Measurements from ENCODE around the gene APMAP.
"Not testable (repeated sequence)": the region's sequence is repeated elsewhere in the genome, so short reads cannot be mapped to it uniquely, and the experiment has no call there.

APMAP gene

GRCh38 chr20:24934101-24934661, 58.4 kb downstream of the APMAP start:
- Histone ChIP-seq H3K36me3 (ENCODE audit: control insufficient read depth, insufficient read depth, low read length) (no peaks in the 10 kb centered on the region), H3K27me3 (ENCODE audit: control insufficient read depth, insufficient read depth, low read length) (no peaks in the 10 kb centered on the region), H3K9me3 (ENCODE audit: control insufficient read depth, low read length) (no peaks in the 10 kb centered on the region), H3K4me1 (ENCODE audit: control insufficient read depth, insufficient read depth, low read length) (peaks cover 14% of the 10 kb centered on the region), H3K4me3 (ENCODE audit: low read length) (no peak overlapping the region), H3K9ac (ENCODE audit: low read length) (no peak overlapping the region)

- no peaks in the 10 kb centered on the region for H3K27me3 ChIP-seq (ENCODE audit: control insufficient read depth, insufficient read depth, low read length)
- peaks cover 14% of the 10 kb centered on the region for H3K4me1 ChIP-seq (ENCODE audit: control insufficient read depth, insufficient read depth, low read length)
- H3K36me3 ChIP-seq (ENCODE audit: control insufficient read depth, insufficient read depth, low read length) = no peaks in the 10 kb centered on the region
Observed at GRCh38 chr20:24933266-24933908, 59.2 kb downstream of the APMAP start.

GRCh38 chr20:24931893-24932292, 60.7 kb downstream of the APMAP start:
- H3K27me3 ChIP-seq (ENCODE audit: control insufficient read depth, insufficient read depth, low read length); H3K9me3 ChIP-seq (ENCODE audit: control insufficient read depth, low read length); H3K36me3 ChIP-seq (ENCODE audit: control insufficient read depth, insufficient read depth, low read length); H3K4me3 ChIP-seq (ENCODE audit: low read length): not testable (repeated sequence)
- H3K4me1 ChIP-seq (ENCODE audit: control insufficient read depth, insufficient read depth, low read length) = peaks cover 14% of the 10 kb centered on the region
- peak overlapping the region; percentile 84 for H3K9ac ChIP-seq (ENCODE audit: low read length)

More at GRCh38 chr20:24933266-24933908, 59.2 kb downstream of the APMAP start:
- Histone ChIP-seq H3K4me3 (ENCODE audit: low read length) (no peak overlapping the region), H3K9me3 (ENCODE audit: control insufficient read depth, low read length) (no peaks in the 10 kb centered on the region), H3K9ac (ENCODE audit: low read length) (no peak overlapping the region)

- Histone ChIP-seq H3K4me3 (ENCODE audit: low read length) (peak overlapping the region; percentile 69), H3K9ac (ENCODE audit: low read length) (peak overlapping the region; percentile 84), H3K4me1 (ENCODE audit: control insufficient read depth, insufficient read depth, low read length) (peaks cover 14% of the 10 kb centered on the region)
- H3K9me3 ChIP-seq (ENCODE audit: control insufficient read depth, low read length); H3K36me3 ChIP-seq (ENCODE audit: control insufficient read depth, insufficient read depth, low read length); H3K27me3 ChIP-seq (ENCODE audit: control insufficient read depth, insufficient read depth, low read length): not testable (repeated sequence)
Observed at GRCh38 chr20:24930724-24931688, 61.5 kb downstream of the APMAP start.

- Histone ChIP-seq H3K4me1 (ENCODE audit: control insufficient read depth, insufficient read depth, low read length) (peaks cover 14% of the 10 kb centered on the region), H3K9ac (ENCODE audit: low read length) (peak overlapping the region; percentile 84), H3K4me3 (ENCODE audit: low read length) (peak overlapping the region; percentile 69)
- not testable (repeated sequence) for H3K36me3 ChIP-seq (ENCODE audit: control insufficient read depth, insufficient read depth, low read length); H3K27me3 ChIP-seq (ENCODE audit: control insufficient read depth, insufficient read depth, low read length); H3K9me3 ChIP-seq (ENCODE audit: control insufficient read depth, low read length)
Observed at GRCh38 chr20:24929867-24930723, 62.5 kb downstream of the APMAP start.

- peaks cover 14% of the 10 kb centered on the region for H3K4me1 ChIP-seq (ENCODE audit: control insufficient read depth, insufficient read depth, low read length)
- H3K4me3 ChIP-seq (ENCODE audit: low read length); H3K9ac ChIP-seq (ENCODE audit: low read length); H3K27me3 ChIP-seq (ENCODE audit: control insufficient read depth, insufficient read depth, low read length); H3K36me3 ChIP-seq (ENCODE audit: control insufficient read depth, insufficient read depth, low read length); H3K9me3 ChIP-seq (ENCODE audit: control insufficient read depth, low read length): not testable (repeated sequence)
Observed at GRCh38 chr20:24929259-24929658, 63.3 kb downstream of the APMAP start.

GRCh38 chr20:24920706-24921105, 71.8 kb downstream of the APMAP start:
- not testable (repeated sequence) for H3K4me3 ChIP-seq (ENCODE audit: low read length); H3K27me3 ChIP-seq (ENCODE audit: control insufficient read depth, insufficient read depth, low read length); H3K4me1 ChIP-seq (ENCODE audit: control insufficient read depth, insufficient read depth, low read length); H3K9ac ChIP-seq (ENCODE audit: low read length); H3K36me3 ChIP-seq (ENCODE audit: control insufficient read depth, insufficient read depth, low read length); H3K9me3 ChIP-seq (ENCODE audit: control insufficient read depth, low read length)

GRCh38 chr20:24919665-24920064, 72.9 kb downstream of the APMAP start:
- not testable (repeated sequence) for H3K27me3 ChIP-seq (ENCODE audit: control insufficient read depth, insufficient read depth, low read length); H3K36me3 ChIP-seq (ENCODE audit: control insufficient read depth, insufficient read depth, low read length); H3K9ac ChIP-seq (ENCODE audit: low read length); H3K4me3 ChIP-seq (ENCODE audit: low read length); H3K9me3 ChIP-seq (ENCODE audit: control insufficient read depth, low read length); H3K4me1 ChIP-seq (ENCODE audit: control insufficient read depth, insufficient read depth, low read length)

- Histone ChIP-seq H3K4me1 (ENCODE audit: control insufficient read depth, insufficient read depth, low read length) (peaks cover 9% of the 10 kb centered on the region), H3K9ac (ENCODE audit: low read length) (no peak overlapping the region), H3K4me3 (ENCODE audit: low read length) (no peak overlapping the region), H3K27me3 (ENCODE audit: control insufficient read depth, insufficient read depth, low read length) (no peaks in the 10 kb centered on the region), H3K9me3 (ENCODE audit: control insufficient read depth, low read length) (no peaks in the 10 kb centered on the region), H3K36me3 (ENCODE audit: control insufficient read depth, insufficient read depth, low read length) (no peaks in the 10 kb centered on the region)
Observed at GRCh38 chr20:24918579-24919566, 73.7 kb downstream of the APMAP start.

GRCh38 chr20:24917797-24918578, 74.6 kb downstream of the APMAP start:
- H3K27me3 ChIP-seq (ENCODE audit: control insufficient read depth, insufficient read depth, low read length) = peaks cover 2% of the 10 kb centered on the region
- H3K9ac ChIP-seq (ENCODE audit: low read length) = peak overlapping the region; percentile 48
- H3K9me3 ChIP-seq (ENCODE audit: control insufficient read depth, low read length) = no peaks in the 10 kb centered on the region
- H3K4me3 ChIP-seq (ENCODE audit: low read length) = no peak overlapping the region
- H3K4me1 ChIP-seq (ENCODE audit: control insufficient read depth, insufficient read depth, low read length) = peaks cover 9% of the 10 kb centered on the region
- H3K36me3 ChIP-seq (ENCODE audit: control insufficient read depth, insufficient read depth, low read length) = no peaks in the 10 kb centered on the region
